Right lobe of liver (tissue), 6 donors: ENCODE results near the gene KLK10. TPM values are rescaled to one million over a fixed set of nuclear protein-coding genes. Genes with fewer than 3 reads are reported as not detected.

Experiments
- ATAC-seq, 4 donors: fragments of 200-7000 bp; cut with Tn5 transposase; one replicate each; pipeline ENCODE4 v1.9.1; 2020; ENCODE audit warnings: mild to moderate bottlenecking in 4 of 4, moderate library complexity in 4 of 4
- DNase-seq, 3 donors: peaks; one replicate each; pipeline ENCODE4 v3.0.0-alpha.2; 2020
- H3K27ac ChIP-seq, 3 donors: fragments of 200-600 bp; one replicate each; pipeline ENCODE4 v1.8.0; 2022
- H3K27me3 ChIP-seq, 2 donors: fragments of 200-600 bp; one replicate each; pipeline ENCODE4 v1.8.0; 2022
- H3K36me3 ChIP-seq, 4 donors: fragments of 200-600 bp; sonication (generic) in 1 of 4; one replicate each; pipeline versions ENCODE4 v1.5.1 to v1.8.0; 2017 to 2022; ENCODE audit warnings: control low read depth in 1 of 4
- H3K4me1 ChIP-seq, 4 donors: fragments of 200-600 bp; sonication (generic) in 1 of 4; one replicate each; pipeline versions ENCODE4 v1.5.1 to v1.8.0; 2017 to 2022; ENCODE audit warnings: control low read depth in 1 of 4
- H3K4me3 ChIP-seq, 3 donors: fragments of 200-600 bp; one replicate each; pipeline ENCODE4 v1.8.0; 2022
- H3K9me3 ChIP-seq, 4 donors: fragments of 200-600 bp; sonication (generic) in 1 of 4; one replicate each; pipeline versions ENCODE4 v1.5.1 to v1.8.0; 2017 to 2022; ENCODE audit warnings: control low read depth in 1 of 4
- POLR2A ChIP-seq: fragments of 450-650 bp; IDR thresholded peaks from one replicate; pipeline ENCODE4 v1.6.1; 2017; ENCODE audit warnings: antibody characterized with exemption, mild to moderate bottlenecking
- WGBS: methylation state at CpG from one replicate; pipeline ENCODE4 v1.1.6; 2018; ENCODE audit warnings: low coverage, low lambda C conversion rate; ENCODE audit not compliant: insufficient coverage; ENCODE audit errors: missing lambda C conversion rate; 5-methylcytosine and 5-hydroxymethylcytosine counted together
- intact Hi-C, 2 donors: fragments of 100-400 bp; cut with DNase I; formaldehyde crosslinking; loops; one replicate each; pipeline versions ENCODE4 v1.11.2 to v1.14.1; 2022
- total RNA-seq, 6 experiments: library from RNA; depleted of rRNA in 2 of 6; stranded (reverse); fragments of >200 nt in 2 of 6; fragmentation: NEBNext Ultra II Directional in 3 of 6; extraction: Animal tissue kit (Norgen Biotek cat#: 25700) in 3 of 6; gene quantifications; one replicate each; pipeline versions ENCODE4 v1.1.0 to v1.2.4, GENCODE V29; 2016 to 2023
- TF ChIP-seq, protein P1 (sequence below), 4 donors: fragments of 200-600 bp in 3 of 4; fragments of 450-650 bp in 1 of 4; IDR thresholded peaks; one replicate each; pipeline versions ENCODE4 v1.5.1 to v1.8.0; 2016 to 2022; ENCODE audit warnings: antibody characterized with exemption in 4 of 4, mild to moderate bottlenecking in 2 of 4
- donor health status: DM: no; HTN: yes; CAD: no.
- donor health status: DM: no; HTN: no; CAD: no.
- donor health status: DM: no; HTN: no; CAD: no.
- donor health status: DM: no; HTN: yes; CAD: no.
- donor health status: DM: no; HTN: yes; CAD: no.

Gene KLK10
- total RNA-seq, 6 experiments from 2014 or later: 0.13 to 0.43 TPM; not detected in 4

DNA sequence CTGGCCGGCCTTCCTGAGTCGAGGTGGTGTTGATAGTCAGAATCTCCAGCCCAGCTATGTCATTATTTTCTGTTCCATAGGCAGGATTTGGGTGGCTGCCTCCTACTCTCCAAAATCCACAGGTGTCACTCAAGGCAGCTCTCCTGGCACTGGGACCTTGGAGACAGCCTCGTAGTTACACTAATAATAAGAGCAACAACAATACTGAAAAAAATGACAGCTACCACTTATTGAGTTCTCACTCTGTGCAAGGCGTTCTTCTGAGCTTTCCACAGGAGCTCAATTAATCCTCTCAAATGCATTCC, 27.5 kb upstream of the KLK10 start:
- intact Hi-C loops: no loop called here
- ATAC-seq: no peak
- 6% methylated on average over 4 of the region's 4 CpGs for WGBS
- H3K9me3 ChIP-seq: no peaks in the 10 kb centered on the region
- H3K4me3 ChIP-seq: no peak overlapping the region
- no peak for TF ChIP-seq POLR2A
- TF ChIP-seq, protein P1, sequence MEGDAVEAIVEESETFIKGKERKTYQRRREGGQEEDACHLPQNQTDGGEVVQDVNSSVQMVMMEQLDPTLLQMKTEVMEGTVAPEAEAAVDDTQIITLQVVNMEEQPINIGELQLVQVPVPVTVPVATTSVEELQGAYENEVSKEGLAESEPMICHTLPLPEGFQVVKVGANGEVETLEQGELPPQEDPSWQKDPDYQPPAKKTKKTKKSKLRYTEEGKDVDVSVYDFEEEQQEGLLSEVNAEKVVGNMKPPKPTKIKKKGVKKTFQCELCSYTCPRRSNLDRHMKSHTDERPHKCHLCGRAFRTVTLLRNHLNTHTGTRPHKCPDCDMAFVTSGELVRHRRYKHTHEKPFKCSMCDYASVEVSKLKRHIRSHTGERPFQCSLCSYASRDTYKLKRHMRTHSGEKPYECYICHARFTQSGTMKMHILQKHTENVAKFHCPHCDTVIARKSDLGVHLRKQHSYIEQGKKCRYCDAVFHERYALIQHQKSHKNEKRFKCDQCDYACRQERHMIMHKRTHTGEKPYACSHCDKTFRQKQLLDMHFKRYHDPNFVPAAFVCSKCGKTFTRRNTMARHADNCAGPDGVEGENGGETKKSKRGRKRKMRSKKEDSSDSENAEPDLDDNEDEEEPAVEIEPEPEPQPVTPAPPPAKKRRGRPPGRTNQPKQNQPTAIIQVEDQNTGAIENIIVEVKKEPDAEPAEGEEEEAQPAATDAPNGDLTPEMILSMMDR (IDR thresholded peaks at IDR 0.05): no peak
- no peaks in the 10 kb centered on the region for H3K4me1 ChIP-seq
- no peaks in the 10 kb centered on the region for H3K27me3 ChIP-seq
- H3K36me3 ChIP-seq: no peaks in the 10 kb centered on the region
- H3K27ac ChIP-seq: no peak overlapping the region
- DNase-seq: no peak

DNA sequence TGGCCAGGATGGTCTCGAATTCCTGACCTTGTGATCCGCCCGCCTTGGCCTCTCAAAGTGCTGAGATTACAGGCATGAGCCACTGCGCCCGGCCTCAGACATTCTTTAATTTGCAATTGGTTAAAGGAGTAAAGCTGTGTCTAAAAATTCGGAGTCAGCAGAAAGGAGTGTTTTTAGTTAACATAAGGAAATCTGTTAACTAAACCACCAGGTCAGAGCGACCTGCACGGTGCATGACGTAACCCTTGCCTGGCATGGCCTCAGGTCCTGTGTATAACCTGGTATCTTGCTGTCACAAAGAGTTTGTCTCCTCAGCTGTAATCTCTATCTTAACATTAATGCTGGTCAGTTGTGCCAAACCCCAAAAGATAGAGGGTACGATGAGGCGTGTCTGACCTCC, 24.8 kb upstream of the KLK10 start:
- intact Hi-C loops: no loop called here
- no peaks in the 10 kb centered on the region for H3K36me3 ChIP-seq
- H3K27ac ChIP-seq: no peak overlapping the region
- WGBS: 78% methylated on average over 11 of the region's 11 CpGs
- ATAC-seq (no peak), DNase-seq (no peak)
- H3K27me3 ChIP-seq: no peaks in the 10 kb centered on the region
- H3K4me1 ChIP-seq: no peaks in the 10 kb centered on the region
- H3K9me3 ChIP-seq: no peaks in the 10 kb centered on the region
- H3K4me3 ChIP-seq: no peak overlapping the region
- TF ChIP-seq, protein P1 (IDR thresholded peaks at IDR 0.05): no peak

DNA sequence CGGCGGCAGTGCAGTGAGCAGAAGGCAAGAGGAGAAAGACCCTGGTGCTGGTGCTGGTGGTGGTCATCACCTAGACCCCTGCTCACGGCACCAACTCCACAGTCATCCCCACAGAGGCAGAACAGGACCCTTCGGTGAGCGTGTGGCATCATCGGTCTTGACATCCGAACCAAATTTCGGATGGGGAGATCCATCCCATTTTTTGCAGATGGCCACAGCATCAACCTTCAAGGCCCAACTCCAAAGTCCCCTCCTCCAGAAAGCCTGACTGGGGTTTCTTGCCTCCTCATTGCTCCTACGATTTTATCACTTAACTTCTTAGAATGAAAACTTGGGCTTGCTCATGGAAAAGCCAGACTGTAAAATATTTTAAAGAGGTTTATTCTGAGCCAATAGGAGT, 24.0 kb upstream of the KLK10 start:
- no peak for DNase-seq
- intact Hi-C loops: no loop called here
- H3K4me1 ChIP-seq: no peaks in the 10 kb centered on the region
- no peaks in the 10 kb centered on the region for H3K27me3 ChIP-seq
- H3K9me3 ChIP-seq: no peaks in the 10 kb centered on the region
- H3K36me3 ChIP-seq: no peaks in the 10 kb centered on the region
- no peak overlapping the region for H3K27ac ChIP-seq
- WGBS: 67% methylated on average over 6 of the region's 9 CpGs
- TF ChIP-seq POLR2A: no peak
- TF ChIP-seq, protein P1 (IDR thresholded peaks at IDR 0.05): no peak
- no peak overlapping the region for H3K4me3 ChIP-seq
- no peak for ATAC-seq

DNA sequence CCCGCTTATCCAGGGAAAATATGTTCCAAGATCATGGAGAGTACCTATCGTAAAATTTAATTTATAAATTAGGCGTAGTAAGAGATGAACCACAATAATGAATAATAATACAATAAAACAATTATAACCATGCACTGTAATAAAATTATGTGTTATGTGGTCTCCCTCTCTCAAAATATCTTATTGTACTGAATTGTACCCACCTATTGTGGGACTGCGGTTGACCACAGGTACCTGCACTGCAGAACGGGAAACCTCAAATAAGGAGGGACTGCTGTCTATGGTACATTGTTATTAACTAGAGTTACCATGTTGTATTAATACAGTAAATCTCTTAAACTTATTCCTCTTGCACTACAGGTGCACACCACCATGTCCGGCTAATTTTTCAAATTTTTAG, 20.6 kb upstream of the KLK10 start:
- 73% methylated on average over 6 of the region's 6 CpGs for WGBS
- Histone ChIP-seq H3K36me3 (no peaks in the 10 kb centered on the region), H3K27ac (no peak overlapping the region), H3K27me3 (no peaks in the 10 kb centered on the region), H3K4me1 (no peaks in the 10 kb centered on the region), H3K9me3 (no peaks in the 10 kb centered on the region), H3K4me3 (no peak overlapping the region)
- DNase-seq: no peak
- TF ChIP-seq, protein P1 (IDR thresholded peaks at IDR 0.05): no peak
- no peak for TF ChIP-seq POLR2A
- intact Hi-C loops: no loop called here
- no peak for ATAC-seq

DNA sequence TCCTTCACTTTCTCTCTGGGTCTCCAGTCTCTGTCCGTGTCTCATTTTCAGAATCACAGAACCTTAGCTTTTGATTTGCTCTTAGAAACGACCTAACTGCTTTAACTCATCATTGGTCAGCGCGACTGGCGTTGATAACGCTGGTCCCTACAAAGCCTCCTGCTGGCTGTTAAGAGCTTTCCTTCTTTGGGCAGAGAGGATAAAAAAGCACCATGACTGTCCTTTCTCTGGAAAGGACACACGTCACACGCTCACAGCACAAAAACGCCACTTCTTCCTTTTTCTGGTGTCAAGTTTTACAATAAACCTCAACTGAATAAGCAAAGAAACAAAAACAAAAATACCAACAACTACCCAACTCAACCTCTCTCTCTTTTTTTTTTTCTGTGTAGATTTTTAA, 17.0 kb upstream of the KLK10 start:
- no peaks in the 10 kb centered on the region for H3K36me3 ChIP-seq
- H3K4me1 ChIP-seq: no peaks in the 10 kb centered on the region
- ATAC-seq (no peak), DNase-seq (no peak)
- TF ChIP-seq, protein P1 (IDR thresholded peaks at IDR 0.05): no peak
- TF ChIP-seq POLR2A: no peak
- no peak overlapping the region for H3K27ac ChIP-seq
- intact Hi-C loops: no loop called here
- no peaks in the 10 kb centered on the region for H3K9me3 ChIP-seq
- H3K27me3 ChIP-seq: no peaks in the 10 kb centered on the region
- no peak overlapping the region for H3K4me3 ChIP-seq
- WGBS: 31% methylated on average over 9 of the region's 9 CpGs
